GM12864 (cell line): ENCODE measurements around the gene ARID5A.

Experiments
- DNase-seq: peaks from one replicate; pipeline ENCODE4 v3.0.0-alpha.2; 2011; ENCODE audit warnings: low read depth
- H3K4me3 ChIP-seq: 2 replicates; pipeline ENCODE4 v1.5.1; 2011; ENCODE audit warnings: mild to moderate bottlenecking, low read depth, low read length, control low read depth
- TF ChIP-seq, protein P1 (sequence below): IDR thresholded peaks from 2 replicates; pipeline ENCODE4 v1.5.1; 2011; ENCODE audit warnings: low read depth, mild to moderate bottlenecking, moderate library complexity, low read length, control low read depth, inconsistent platforms; ENCODE audit errors: missing control alignments

ARID5A gene

DNA sequence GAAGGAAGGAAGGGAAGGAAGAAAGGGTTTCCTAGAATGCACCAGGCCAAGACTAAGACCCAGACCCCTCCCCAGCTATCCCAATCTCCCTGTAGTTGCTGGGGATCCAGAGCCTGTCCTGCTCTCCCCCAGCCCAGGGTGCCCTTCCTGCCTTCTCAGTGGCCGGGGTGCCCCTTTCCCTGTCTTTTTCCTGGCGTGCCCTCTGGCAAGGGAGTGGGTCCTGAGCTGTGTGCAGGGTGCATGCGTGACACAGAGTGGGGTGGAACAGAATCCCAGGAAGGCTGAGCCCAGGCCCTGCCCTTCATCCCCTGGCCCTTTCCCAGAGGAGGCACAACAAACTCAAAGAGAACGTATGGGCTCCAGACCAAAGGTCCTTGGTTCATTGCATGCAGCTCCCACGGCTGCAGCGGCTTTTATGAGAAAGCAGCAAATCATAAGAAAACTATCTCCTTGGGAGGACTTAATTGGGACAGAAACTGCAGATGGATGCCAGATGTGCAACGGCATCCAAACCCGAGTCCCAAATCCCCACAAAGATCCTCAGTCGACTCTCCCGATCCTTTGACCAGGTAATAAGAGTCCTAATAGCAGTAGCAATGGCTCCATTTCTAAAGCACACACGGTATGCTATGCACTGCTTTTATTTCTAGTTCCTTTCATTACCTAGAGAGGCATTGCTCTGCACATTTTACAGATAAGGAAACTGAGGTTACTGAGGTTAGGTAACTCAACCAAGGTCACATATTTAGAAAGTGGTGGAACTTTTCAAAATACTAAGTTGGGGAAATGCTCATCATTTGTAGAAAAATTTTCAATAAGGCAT, 12.7 kb upstream of the ARID5A start:
- no peak for DNase-seq
- TF ChIP-seq, protein P1, sequence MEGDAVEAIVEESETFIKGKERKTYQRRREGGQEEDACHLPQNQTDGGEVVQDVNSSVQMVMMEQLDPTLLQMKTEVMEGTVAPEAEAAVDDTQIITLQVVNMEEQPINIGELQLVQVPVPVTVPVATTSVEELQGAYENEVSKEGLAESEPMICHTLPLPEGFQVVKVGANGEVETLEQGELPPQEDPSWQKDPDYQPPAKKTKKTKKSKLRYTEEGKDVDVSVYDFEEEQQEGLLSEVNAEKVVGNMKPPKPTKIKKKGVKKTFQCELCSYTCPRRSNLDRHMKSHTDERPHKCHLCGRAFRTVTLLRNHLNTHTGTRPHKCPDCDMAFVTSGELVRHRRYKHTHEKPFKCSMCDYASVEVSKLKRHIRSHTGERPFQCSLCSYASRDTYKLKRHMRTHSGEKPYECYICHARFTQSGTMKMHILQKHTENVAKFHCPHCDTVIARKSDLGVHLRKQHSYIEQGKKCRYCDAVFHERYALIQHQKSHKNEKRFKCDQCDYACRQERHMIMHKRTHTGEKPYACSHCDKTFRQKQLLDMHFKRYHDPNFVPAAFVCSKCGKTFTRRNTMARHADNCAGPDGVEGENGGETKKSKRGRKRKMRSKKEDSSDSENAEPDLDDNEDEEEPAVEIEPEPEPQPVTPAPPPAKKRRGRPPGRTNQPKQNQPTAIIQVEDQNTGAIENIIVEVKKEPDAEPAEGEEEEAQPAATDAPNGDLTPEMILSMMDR: no peak
- H3K4me3 ChIP-seq: peak overlapping the region; percentile 17; the same call in 1 of the 2 replicates

- TF ChIP-seq, protein P1: no peak
- no peak for DNase-seq
- no peak overlapping the region for H3K4me3 ChIP-seq
These were observed 11.9 kb upstream of the ARID5A start for GRCh38 chr2:96524482-96525210.

- no peak for DNase-seq
- no peak overlapping the region for H3K4me3 ChIP-seq
- TF ChIP-seq, protein P1: no peak
These were observed 11.4 kb upstream of the ARID5A start for GRCh38 chr2:96525211-96525507.

- TF ChIP-seq, protein P1: no peak
These were observed 10.4 kb upstream of the ARID5A start for GRCh38 chr2:96526101-96526591.

DNA sequence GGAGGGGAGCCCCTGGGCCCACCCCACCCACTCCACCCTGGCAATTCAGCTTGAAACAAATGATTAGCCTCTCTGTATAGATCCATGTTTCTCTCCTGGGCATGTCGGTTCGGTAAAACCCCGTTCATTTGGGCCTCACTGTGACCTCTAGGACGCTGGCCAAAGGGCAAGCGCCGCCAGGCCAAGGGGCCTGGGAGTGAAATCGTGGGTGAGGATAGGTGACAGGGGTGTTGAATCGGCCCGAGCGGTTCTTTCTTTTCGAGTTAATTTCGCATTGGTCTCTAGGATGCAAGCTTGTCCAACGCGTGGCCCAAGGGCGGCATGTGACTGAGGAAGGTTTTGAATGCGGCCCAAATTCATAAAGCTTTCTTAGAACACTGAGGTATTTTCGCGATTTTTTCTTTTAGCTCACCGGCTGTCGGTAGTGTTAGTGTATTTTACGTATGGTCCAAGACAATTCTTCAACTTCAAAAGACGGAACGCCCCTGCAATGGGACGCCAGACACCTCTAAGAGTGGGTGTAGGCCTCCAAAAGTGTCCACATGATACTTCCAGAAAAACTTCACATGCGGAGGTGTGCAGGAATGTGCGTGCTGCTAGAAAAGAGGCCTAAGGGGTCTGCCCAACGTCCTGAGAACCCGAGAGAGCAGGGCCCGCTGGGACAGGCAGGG, 9.8 kb upstream of the ARID5A start:
- DNase-seq: no peak
- peak overlapping the region; percentile 47 for H3K4me3 ChIP-seq
- TF ChIP-seq, protein P1: no peak

More at GRCh38 chr2:96526101-96526591, 10.4 kb upstream of the ARID5A start:
- no peak for DNase-seq
- H3K4me3 ChIP-seq: no peak overlapping the region

GRCh38 chr2:96527286-96528005, 9.1 kb upstream of the ARID5A start:
- peak overlapping the region; percentile 47 for H3K4me3 ChIP-seq
- TF ChIP-seq, protein P1: peak; percentile 16
- DNase-seq: no peak
